Activated naive CD8-positive, alpha-beta T cell (primary cell): ENCODE measurements around the gene PLAGL2.

ENCODE experiments used
- H3K27ac Mint-ChIP-seq: one replicate; pipeline ENCODE4 v1.8.0; 2021; ENCODE audit warnings: mixed read lengths
- H3K27me3 Mint-ChIP-seq: one replicate; pipeline ENCODE4 v1.8.0; 2021; ENCODE audit warnings: mixed read lengths
- H3K36me3 Mint-ChIP-seq: one replicate; pipeline ENCODE4 v1.8.0; 2021; ENCODE audit warnings: mixed read lengths
- H3K4me1 Mint-ChIP-seq: one replicate; pipeline ENCODE4 v1.8.0; 2021; ENCODE audit warnings: low read depth, mixed read lengths
- H3K4me3 Mint-ChIP-seq: one replicate; pipeline ENCODE4 v1.8.0; 2021; ENCODE audit warnings: mild to moderate bottlenecking, mixed read lengths
- H3K9me3 Mint-ChIP-seq: one replicate; pipeline ENCODE4 v1.8.0; 2021; ENCODE audit warnings: low read depth, mixed read lengths

The PLAGL2 gene

GRCh38 chr20:32216179-32217142 lies 8.9 kb upstream of the PLAGL2 start:
- Mint-ChIP-seq H3K36me3 (peaks cover 19% of the 10 kb centered on the region), H3K4me1 (peaks cover 17% of the 10 kb centered on the region), H3K9me3 (no peaks in the 10 kb centered on the region), H3K4me3 (no peak overlapping the region), H3K27ac (no peak overlapping the region), H3K27me3 (no peaks in the 10 kb centered on the region)

- no peak overlapping the region for H3K27ac Mint-ChIP-seq
- H3K4me3 Mint-ChIP-seq: no peak overlapping the region
- H3K9me3 Mint-ChIP-seq: no peaks in the 10 kb centered on the region
- H3K27me3 Mint-ChIP-seq: no peaks in the 10 kb centered on the region
- H3K4me1 Mint-ChIP-seq: peaks cover 22% of the 10 kb centered on the region
- H3K36me3 Mint-ChIP-seq: peaks cover 18% of the 10 kb centered on the region
Observed at GRCh38 chr20:32215729-32216128, 8.2 kb upstream of the PLAGL2 start.

- Mint-ChIP-seq H3K27me3 (no peaks in the 10 kb centered on the region), H3K9me3 (no peaks in the 10 kb centered on the region), H3K4me3 (no peak overlapping the region), H3K36me3 (peaks cover 22% of the 10 kb centered on the region), H3K27ac (peak overlapping the region; percentile 34), H3K4me1 (peaks cover 28% of the 10 kb centered on the region)
Observed at GRCh38 chr20:32215147-32215546, 7.6 kb upstream of the PLAGL2 start.

GRCh38 chr20:32213870-32214269 lies 6.3 kb upstream of the PLAGL2 start:
- Mint-ChIP-seq H3K4me3 (no peak overlapping the region), H3K4me1 (peaks cover 37% of the 10 kb centered on the region), H3K9me3 (no peaks in the 10 kb centered on the region), H3K27ac (no peak overlapping the region), H3K27me3 (no peaks in the 10 kb centered on the region), H3K36me3 (peaks cover 24% of the 10 kb centered on the region)

GRCh38 chr20:32209850-32210605 lies 2.5 kb upstream of the PLAGL2 start:
- no peaks in the 10 kb centered on the region for H3K27me3 Mint-ChIP-seq
- H3K9me3 Mint-ChIP-seq: no peaks in the 10 kb centered on the region
- H3K36me3 Mint-ChIP-seq: peaks cover 29% of the 10 kb centered on the region
- H3K4me1 Mint-ChIP-seq: peaks cover 60% of the 10 kb centered on the region
- peak overlapping the region; percentile 94 for H3K27ac Mint-ChIP-seq
- peak overlapping the region; percentile 94 for H3K4me3 Mint-ChIP-seq

GRCh38 chr20:32208499-32209154 lies 1.1 kb upstream of the PLAGL2 start:
- peak overlapping the region; percentile 94 for H3K4me3 Mint-ChIP-seq
- peak overlapping the region; percentile 94 for H3K27ac Mint-ChIP-seq
- no peaks in the 10 kb centered on the region for H3K9me3 Mint-ChIP-seq
- no peaks in the 10 kb centered on the region for H3K27me3 Mint-ChIP-seq
- H3K36me3 Mint-ChIP-seq: peaks cover 28% of the 10 kb centered on the region
- peaks cover 70% of the 10 kb centered on the region for H3K4me1 Mint-ChIP-seq

GRCh38 chr20:32206760-32207625 lies 550 bp downstream of the PLAGL2 start:
- peaks cover 37% of the 10 kb centered on the region for H3K36me3 Mint-ChIP-seq
- H3K9me3 Mint-ChIP-seq: no peaks in the 10 kb centered on the region
- H3K4me1 Mint-ChIP-seq: peaks cover 84% of the 10 kb centered on the region
- H3K4me3 Mint-ChIP-seq: peak overlapping the region; percentile 99
- H3K27me3 Mint-ChIP-seq: no peaks in the 10 kb centered on the region
- H3K27ac Mint-ChIP-seq: peak overlapping the region; percentile 97

GRCh38 chr20:32205843-32206759 lies 1.4 kb downstream of the PLAGL2 start:
- Mint-ChIP-seq H3K9me3 (no peaks in the 10 kb centered on the region), H3K36me3 (peaks cover 33% of the 10 kb centered on the region), H3K4me1 (peaks cover 81% of the 10 kb centered on the region), H3K27me3 (no peaks in the 10 kb centered on the region), H3K4me3 (peak overlapping the region; percentile 99), H3K27ac (peak overlapping the region; percentile 97)

- H3K27me3 Mint-ChIP-seq: no peaks in the 10 kb centered on the region
- peaks cover 32% of the 10 kb centered on the region for H3K36me3 Mint-ChIP-seq
- H3K9me3 Mint-ChIP-seq: no peaks in the 10 kb centered on the region
- H3K4me1 Mint-ChIP-seq: peaks cover 76% of the 10 kb centered on the region
- peak overlapping the region; percentile 99 for H3K4me3 Mint-ChIP-seq
- H3K27ac Mint-ChIP-seq: peak overlapping the region; percentile 97
Observed at GRCh38 chr20:32205110-32205842, 2.3 kb downstream of the PLAGL2 start.

GRCh38 chr20:32204205-32205109 lies 3.1 kb downstream of the PLAGL2 start:
- Mint-ChIP-seq H3K27ac (peak overlapping the region; percentile 97), H3K36me3 (peaks cover 28% of the 10 kb centered on the region), H3K9me3 (no peaks in the 10 kb centered on the region), H3K4me1 (peaks cover 74% of the 10 kb centered on the region), H3K27me3 (no peaks in the 10 kb centered on the region), H3K4me3 (peak overlapping the region; percentile 99)

GRCh38 chr20:32203356-32204204 lies 4.0 kb downstream of the PLAGL2 start:
- H3K36me3 Mint-ChIP-seq: peaks cover 25% of the 10 kb centered on the region
- peak overlapping the region; percentile 99 for H3K4me3 Mint-ChIP-seq
- H3K27me3 Mint-ChIP-seq: no peaks in the 10 kb centered on the region
- peak overlapping the region; percentile 97 for H3K27ac Mint-ChIP-seq
- H3K4me1 Mint-ChIP-seq: peaks cover 74% of the 10 kb centered on the region
- no peaks in the 10 kb centered on the region for H3K9me3 Mint-ChIP-seq
